Lung (tissue), 12 donors: ENCODE measurements around the gene LMO1. TPM values are rescaled to one million over a fixed set of nuclear protein-coding genes. Genes with fewer than 3 reads are reported as not detected.

Experiments
- ATAC-seq: fragments of 200-7000 bp; cut with Tn5 transposase; one replicate; pipeline ENCODE4 v1.9.1; 2020; ENCODE audit warnings: moderate number of reproducible peaks; ENCODE audit not compliant: insufficient read depth, low FRiP score
- DNase-seq, 3 donors: peaks; one replicate each; pipeline ENCODE4 v3.0.0-alpha.2; 2013 to 2017
- H3K27ac ChIP-seq, 2 donors: one replicate each; pipeline ENCODE4 v1.5.1; 2013; ENCODE audit warnings: mild to moderate bottlenecking in 2 of 2, moderate library complexity in 2 of 2, control low read depth in 1 of 2, inconsistent platforms in 1 of 2, low read depth in 1 of 2, low read length in 1 of 2
- H3K27me3 ChIP-seq, 3 donors: one replicate each; pipeline ENCODE4 v1.5.1; 2013; ENCODE audit warnings: low read length in 2 of 3; ENCODE audit not compliant: control insufficient read depth in 3 of 3, insufficient read depth in 3 of 3
- H3K36me3 ChIP-seq, 4 donors: one replicate each; pipeline ENCODE4 v1.5.1; 2013; ENCODE audit warnings: low read length in 4 of 4, mild to moderate bottlenecking in 1 of 4, moderate library complexity in 1 of 4; ENCODE audit not compliant: control insufficient read depth in 4 of 4, insufficient read depth in 4 of 4
- H3K4me1 ChIP-seq, 5 donors: one replicate each; pipeline ENCODE4 v1.5.1; 2013; ENCODE audit warnings: low read length in 5 of 5, mild to moderate bottlenecking in 2 of 5, moderate library complexity in 1 of 5; ENCODE audit not compliant: control insufficient read depth in 5 of 5, insufficient read depth in 5 of 5
- H3K4me3 ChIP-seq: one replicate; pipeline ENCODE4 v1.5.1; 2013; ENCODE audit warnings: mild to moderate bottlenecking, control low read depth, moderate library complexity
- H3K9ac ChIP-seq, 2 donors: one replicate each; pipeline ENCODE4 v1.5.1; 2013; ENCODE audit warnings: low read length in 2 of 2, control low read depth in 1 of 2; ENCODE audit not compliant: insufficient read depth in 1 of 2
- H3K9me3 ChIP-seq, 4 donors: one replicate each; pipeline ENCODE4 v1.5.1; 2013; ENCODE audit warnings: low read length in 3 of 4, mild to moderate bottlenecking in 1 of 4, moderate library complexity in 1 of 4; ENCODE audit not compliant: control insufficient read depth in 4 of 4, insufficient read depth in 3 of 4
- WGBS, 2 donors: extraction: QIAGEN DNeasy Blood & Tissue Kit; methylation state at CpG; one replicate each; pipeline ENCODE4 v1.1.7; 2013; 5-methylcytosine and 5-hydroxymethylcytosine counted together
- polyA plus RNA-seq, 2 donors: library from polyadenylated mRNA; stranded (reverse); fragments of 200-250 nt; gene quantifications; one replicate each; pipeline ENCODE4 v1.2.1, GENCODE V29; 2013
- total RNA-seq, 2 donors: library from RNA; depleted of rRNA in 1 of 2; stranded (reverse); fragments of >200 nt in 1 of 2; gene quantifications; one replicate each; pipeline ENCODE4 v1.2.1, GENCODE V29; 2014 to 2021
- TF ChIP-seq, protein P1 (sequence below): IDR thresholded peaks from 2 replicates; pipeline ENCODE4 v1.5.1; 2012; ENCODE audit warnings: mild to moderate bottlenecking; ENCODE audit errors: control extremely low read depth, extremely low read depth
- donor health status: control.
- donor health status: control.
- donor health status: Bipolar disorder and iron deficiency.
- donor health status: healthy.
- donor health status: DM: yes; HTN: yes; CAD: no.

LMO1 gene
- total and polyA plus RNA-seq, 4 donors: 0.26 to 0.34 TPM; not detected in 2

DNA sequence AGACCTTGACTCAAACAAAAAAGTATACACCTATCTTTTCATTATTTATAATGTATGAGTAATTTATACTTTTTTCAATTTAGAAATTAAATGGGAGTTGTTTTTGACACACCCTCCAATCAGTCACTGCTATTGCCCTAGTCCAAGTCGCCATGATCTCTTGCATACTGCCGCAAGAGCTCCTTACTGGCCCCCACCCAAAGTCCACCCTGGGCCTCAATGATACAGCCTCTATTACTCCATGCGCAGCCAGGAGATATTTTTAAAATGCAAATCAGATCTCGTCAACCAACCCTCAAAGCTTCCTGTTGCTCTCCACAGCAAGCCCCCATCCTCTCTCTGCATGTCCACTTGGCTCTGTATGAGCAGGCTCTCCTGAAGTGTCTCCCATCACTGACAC lies 12.8 kb upstream of the LMO1 start:
- Histone ChIP-seq H3K9me3 (peaks cover 0 to 3% (median 0%) of the 10 kb centered on the region in 4 donors), H3K4me1 (no peaks in the 10 kb centered on the region), H3K4me3 (no peak overlapping the region), H3K36me3 (no peaks in the 10 kb centered on the region), H3K27ac (no peak overlapping the region), H3K9ac (no peak overlapping the region), H3K27me3 (peaks cover 0 to 19% (median 17%) of the 10 kb centered on the region in 3 donors)
- no peak for DNase-seq
- ATAC-seq: no peak
- 87 to 89% methylated on average over 4 of the region's 4 CpGs for WGBS, 2 donors
- TF ChIP-seq, protein P1, sequence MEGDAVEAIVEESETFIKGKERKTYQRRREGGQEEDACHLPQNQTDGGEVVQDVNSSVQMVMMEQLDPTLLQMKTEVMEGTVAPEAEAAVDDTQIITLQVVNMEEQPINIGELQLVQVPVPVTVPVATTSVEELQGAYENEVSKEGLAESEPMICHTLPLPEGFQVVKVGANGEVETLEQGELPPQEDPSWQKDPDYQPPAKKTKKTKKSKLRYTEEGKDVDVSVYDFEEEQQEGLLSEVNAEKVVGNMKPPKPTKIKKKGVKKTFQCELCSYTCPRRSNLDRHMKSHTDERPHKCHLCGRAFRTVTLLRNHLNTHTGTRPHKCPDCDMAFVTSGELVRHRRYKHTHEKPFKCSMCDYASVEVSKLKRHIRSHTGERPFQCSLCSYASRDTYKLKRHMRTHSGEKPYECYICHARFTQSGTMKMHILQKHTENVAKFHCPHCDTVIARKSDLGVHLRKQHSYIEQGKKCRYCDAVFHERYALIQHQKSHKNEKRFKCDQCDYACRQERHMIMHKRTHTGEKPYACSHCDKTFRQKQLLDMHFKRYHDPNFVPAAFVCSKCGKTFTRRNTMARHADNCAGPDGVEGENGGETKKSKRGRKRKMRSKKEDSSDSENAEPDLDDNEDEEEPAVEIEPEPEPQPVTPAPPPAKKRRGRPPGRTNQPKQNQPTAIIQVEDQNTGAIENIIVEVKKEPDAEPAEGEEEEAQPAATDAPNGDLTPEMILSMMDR: no peak

DNA sequence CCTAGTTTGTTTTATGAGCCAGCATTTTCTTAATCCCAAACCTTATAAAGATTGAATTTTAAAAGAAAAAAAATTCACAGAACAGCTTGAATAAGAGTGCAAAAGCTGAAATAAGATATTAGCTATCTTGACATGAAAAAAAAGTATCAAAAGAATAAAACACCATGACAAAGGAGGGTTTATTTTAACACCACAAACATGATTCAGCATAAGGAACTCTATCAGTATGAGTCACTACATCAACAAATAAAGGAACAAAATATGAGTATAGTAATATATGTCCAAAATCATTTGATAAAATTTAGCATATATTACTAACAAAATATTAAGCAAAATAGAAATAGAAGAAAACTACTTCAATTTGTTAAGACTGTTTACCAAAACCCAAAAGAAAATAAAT lies 9.6 kb upstream of the LMO1 start:
- no peaks in the 10 kb centered on the region for H3K36me3 ChIP-seq
- TF ChIP-seq, protein P1: no peak
- H3K27ac ChIP-seq: no peak overlapping the region
- H3K27me3 ChIP-seq: peaks cover 13 to 46% (median 46%) of the 10 kb centered on the region in 3 donors
- no peak for DNase-seq
- H3K4me1 ChIP-seq: peaks cover 0 to 5% (median 2%) of the 10 kb centered on the region in 5 donors
- H3K9ac ChIP-seq: no peak overlapping the region
- H3K4me3 ChIP-seq: no peak overlapping the region
- no peak for ATAC-seq
- H3K9me3 ChIP-seq: no peaks in the 10 kb centered on the region

DNA sequence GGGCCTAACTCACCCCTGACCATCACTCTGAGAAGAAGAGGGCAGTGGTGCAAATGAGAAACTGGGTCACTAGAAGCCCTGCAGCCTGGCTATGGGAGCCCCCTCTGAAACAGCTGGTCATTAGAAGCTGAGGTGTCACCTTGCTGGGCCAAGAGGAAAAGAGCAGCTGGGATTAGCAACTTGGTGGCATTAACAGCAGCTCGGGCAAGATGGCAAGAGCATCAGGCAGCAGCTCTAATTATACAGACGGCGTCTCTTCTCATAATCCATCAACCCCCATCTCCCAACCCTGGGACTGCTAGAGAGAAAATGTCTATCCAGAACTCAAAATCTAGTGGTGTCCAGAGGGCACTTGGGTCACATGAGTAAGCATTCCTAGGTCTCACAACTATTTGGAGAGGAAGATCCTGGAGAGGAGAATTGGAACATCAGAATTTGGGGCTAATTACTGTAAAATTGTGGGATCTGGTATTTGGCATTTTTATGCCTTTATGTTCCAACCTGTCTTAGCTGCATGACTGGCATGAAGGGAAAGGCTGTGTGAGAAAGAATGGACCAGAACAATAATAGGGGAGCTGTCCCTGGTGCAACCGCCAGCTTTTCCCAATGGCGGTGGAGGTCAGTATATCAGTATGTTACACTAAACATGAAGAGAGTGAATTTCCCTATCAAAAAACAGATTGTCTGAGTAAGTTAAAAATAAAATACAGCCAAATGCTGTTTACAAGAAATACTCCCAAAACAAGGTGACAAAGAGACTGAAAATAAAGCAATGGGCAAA lies 7.6 kb upstream of the LMO1 start:
- TF ChIP-seq, protein P1: no peak
- Histone ChIP-seq H3K9ac (no peak overlapping the region), H3K4me1 (peaks cover 0 to 7% (median 5%) of the 10 kb centered on the region in 5 donors), H3K9me3 (no peaks in the 10 kb centered on the region), H3K27me3 (peaks cover 29 to 62% (median 59%) of the 10 kb centered on the region in 3 donors), H3K27ac (no peak overlapping the region), H3K36me3 (no peaks in the 10 kb centered on the region), H3K4me3 (no peak overlapping the region)
- DNase-seq (no peak), ATAC-seq (no peak)
- 94 to 95% methylated on average over 5 of the region's 5 CpGs for WGBS, 2 donors
